Activated naive CD8-positive, alpha-beta T cell treated with anti-CD3 and anti-CD28 coated beads, Interleukin-2, amount 10 ng/mL, durations not matched to agents 7 days and 5 days (primary cell): ENCODE results near the gene CAPN15. TPM values are rescaled to one million over a fixed set of nuclear protein-coding genes. Genes with fewer than 3 reads are reported as not detected.

Experiments
- ATAC-seq: fragments of 150-1000 bp; cut with Tn5 transposase; one replicate; pipeline ENCODE4 v1.10.0; 2021; ENCODE audit warnings: low read depth, moderate library complexity
- POLR2A ChIA-PET: fragments of 350-600 bp; sonication (Branson Sonifier 250); formaldehyde crosslinking; loops from one replicate; lab custom pipeline; 2021; ENCODE audit warnings: antibody characterized with exemption; lab: Charles Lee
- DNase-seq: peaks from one replicate; pipeline ENCODE4 v3.0.0; 2021
- H3K27ac Mint-ChIP-seq: one replicate; pipeline ENCODE4 v1.8.0; 2022; ENCODE audit warnings: mild to moderate bottlenecking, mixed read lengths
- H3K27me3 Mint-ChIP-seq: one replicate; pipeline ENCODE4 v1.8.0; 2022; ENCODE audit warnings: mild to moderate bottlenecking, moderate library complexity, mixed read lengths
- H3K36me3 Mint-ChIP-seq: one replicate; pipeline ENCODE4 v1.8.0; 2021; ENCODE audit warnings: mild to moderate bottlenecking, mixed read lengths
- H3K4me1 Mint-ChIP-seq: one replicate; pipeline ENCODE4 v1.8.0; 2021; ENCODE audit warnings: mixed read lengths
- H3K4me3 Mint-ChIP-seq: one replicate; pipeline ENCODE4 v1.8.0; 2022; ENCODE audit warnings: mild to moderate bottlenecking, moderate library complexity, mixed read lengths
- H3K9me3 Mint-ChIP-seq: one replicate; pipeline ENCODE4 v1.8.0; 2021; ENCODE audit warnings: mixed read lengths
- total RNA-seq, 2 experiments: library from RNA; stranded (reverse); gene quantifications; one replicate each; pipeline ENCODE4 v1.2.3, GENCODE V29; 2021

CAPN15 gene
- total RNA-seq, 2 experiments from 2014 or later: 83.5 to 87.4 TPM

GRCh38 chr16:569445-570254 is 42.1 kb downstream of the CAPN15 start, which contains the start of gene PIGQ:
TSS of gene PIGQ (plus strand) at chr16:569968. CDS start at chr16:574075, 4,107 bp downstream.
- Mint-ChIP-seq H3K4me3 (peak within 1 kb of the TSS; percentile 89), H3K27ac (peak within 1 kb of the TSS; percentile 89), H3K27me3 (no peaks in the 10 kb centered on the region), H3K9me3 (no peaks in the 10 kb centered on the region), H3K36me3 (no peaks in the 10 kb centered on the region), H3K4me1 (peaks cover 24% of the 10 kb centered on the region)
- ATAC-seq (peak; percentile 72), DNase-seq (peak; percentile 83)
- POLR2A ChIA-PET: interaction anchor here (0.8 to 2.9 kb wide), 4 partner anchors 19 to 492 kb away, joined by 3 to 23 read pairs (median 5); partner anchors contain the start of genes CAPN15 and MPG

DNA sequence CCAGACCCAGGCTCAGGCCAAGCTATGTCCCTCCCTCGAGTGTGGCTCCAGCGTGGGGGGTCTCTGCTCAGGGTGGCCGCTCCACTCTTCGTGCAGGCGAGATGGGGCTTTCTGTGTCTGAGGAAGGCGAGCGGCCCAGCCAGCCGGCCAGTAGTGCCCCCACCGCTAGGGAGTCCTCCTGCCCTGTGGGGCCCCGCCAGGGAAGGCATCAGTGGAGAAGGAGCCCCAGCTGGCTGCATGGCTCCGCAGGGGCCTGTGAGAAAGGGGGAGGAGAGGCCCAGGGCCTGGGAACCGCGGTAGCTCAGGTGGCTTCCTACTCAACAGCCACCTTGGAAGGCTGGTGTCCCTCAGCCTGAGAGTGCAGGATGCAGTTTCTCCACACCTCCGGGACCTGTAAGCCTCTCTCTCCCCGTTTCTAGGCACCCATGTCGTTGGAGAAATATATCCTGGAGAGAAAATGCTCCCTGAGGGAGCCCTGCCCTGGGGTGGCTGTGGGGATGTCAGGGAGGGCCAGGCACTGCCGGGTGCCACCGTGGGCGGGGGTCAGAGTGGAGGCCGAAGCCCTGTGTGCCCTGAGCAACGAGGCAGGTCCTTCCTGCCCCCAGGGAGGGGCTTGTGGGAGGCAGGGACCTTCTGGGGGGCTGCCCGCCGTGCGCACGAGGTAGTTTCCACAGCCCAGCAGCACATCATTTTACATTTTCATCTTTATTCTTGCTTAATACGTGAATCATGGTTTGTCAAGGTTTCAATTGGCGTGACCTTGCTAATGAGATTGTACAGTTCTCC is 45.5 kb downstream of the CAPN15 start:
- Mint-ChIP-seq H3K9me3 (no peaks in the 10 kb centered on the region), H3K4me3 (no peak overlapping the region), H3K4me1 (peaks cover 19% of the 10 kb centered on the region), H3K27me3 (no peaks in the 10 kb centered on the region), H3K36me3 (no peaks in the 10 kb centered on the region), H3K27ac (no peak overlapping the region)
- no peak for ATAC-seq
- POLR2A ChIA-PET: interaction anchor here (1.2 to 1.4 kb wide), 2 partner anchors 72 to 117 kb away, joined by 3 read pairs; partner anchors contain the start of gene WDR24
- no peak for DNase-seq

- DNase-seq: no peak
- Mint-ChIP-seq H3K27ac (no peak overlapping the region), H3K4me3 (no peak overlapping the region), H3K36me3 (no peaks in the 10 kb centered on the region), H3K27me3 (no peaks in the 10 kb centered on the region), H3K9me3 (no peaks in the 10 kb centered on the region), H3K4me1 (peaks cover 17% of the 10 kb centered on the region)
- ATAC-seq: no peak
- POLR2A ChIA-PET: no interaction called here
These were observed 46.7 kb downstream of the CAPN15 start for GRCh38 chr16:574021-574760.

GRCh38 chr16:575354-576196 is 48.1 kb downstream of the CAPN15 start:
- H3K4me1 Mint-ChIP-seq: peaks cover 14% of the 10 kb centered on the region
- no peak overlapping the region for H3K27ac Mint-ChIP-seq
- no peak for ATAC-seq
- no peaks in the 10 kb centered on the region for H3K27me3 Mint-ChIP-seq
- H3K36me3 Mint-ChIP-seq: no peaks in the 10 kb centered on the region
- no peak for DNase-seq
- H3K9me3 Mint-ChIP-seq: no peaks in the 10 kb centered on the region
- POLR2A ChIA-PET: no interaction called here
- H3K4me3 Mint-ChIP-seq: no peak overlapping the region

DNA sequence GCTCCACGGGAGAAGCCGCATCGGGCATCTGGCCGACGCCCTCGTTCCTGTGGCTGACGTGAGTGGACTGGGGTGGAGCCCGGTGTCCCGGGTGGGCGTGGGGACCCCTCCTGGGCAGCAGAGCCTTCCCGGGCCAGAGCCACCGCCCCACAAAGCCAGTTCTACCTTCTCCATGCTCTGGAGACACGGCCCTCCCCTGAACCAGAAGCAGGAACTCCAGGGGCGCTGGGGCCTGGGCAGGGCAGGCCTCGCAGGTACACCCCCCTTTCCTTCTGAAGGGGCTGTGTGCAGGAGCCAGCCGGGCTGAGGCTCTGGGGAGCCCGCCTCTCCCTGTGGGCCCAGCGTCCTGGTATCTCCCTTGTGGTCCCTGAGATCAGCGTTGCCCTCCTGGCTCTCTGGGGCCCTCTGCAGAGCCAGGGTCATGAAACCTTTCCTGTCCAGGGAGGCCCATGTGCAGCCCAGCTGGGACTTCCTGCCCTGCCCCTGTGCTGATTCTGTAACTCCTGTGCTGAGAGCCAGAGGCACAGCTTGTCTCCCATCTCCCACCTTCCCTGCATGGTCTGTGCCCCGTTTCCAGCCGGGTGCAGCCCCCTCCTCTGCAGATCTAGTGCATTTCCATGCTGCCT is 48.8 kb downstream of the CAPN15 start:
- no peak overlapping the region for H3K4me3 Mint-ChIP-seq
- no peaks in the 10 kb centered on the region for H3K36me3 Mint-ChIP-seq
- no peak overlapping the region for H3K27ac Mint-ChIP-seq
- POLR2A ChIA-PET: no interaction called here
- no peaks in the 10 kb centered on the region for H3K9me3 Mint-ChIP-seq
- ATAC-seq (no peak), DNase-seq (no peak)
- peaks cover 9% of the 10 kb centered on the region for H3K4me1 Mint-ChIP-seq
- H3K27me3 Mint-ChIP-seq: no peaks in the 10 kb centered on the region

- DNase-seq (no peak), ATAC-seq (no peak)
- Mint-ChIP-seq H3K4me3 (no peak overlapping the region), H3K36me3 (no peaks in the 10 kb centered on the region), H3K9me3 (no peaks in the 10 kb centered on the region), H3K27me3 (no peaks in the 10 kb centered on the region), H3K27ac (no peak overlapping the region), H3K4me1 (peaks cover 4% of the 10 kb centered on the region)
- POLR2A ChIA-PET: no interaction called here
These were observed 49.3 kb downstream of the CAPN15 start for GRCh38 chr16:576823-577201.

GRCh38 chr16:577796-578195 is 50.3 kb downstream of the CAPN15 start:
- POLR2A ChIA-PET: no interaction called here

DNA sequence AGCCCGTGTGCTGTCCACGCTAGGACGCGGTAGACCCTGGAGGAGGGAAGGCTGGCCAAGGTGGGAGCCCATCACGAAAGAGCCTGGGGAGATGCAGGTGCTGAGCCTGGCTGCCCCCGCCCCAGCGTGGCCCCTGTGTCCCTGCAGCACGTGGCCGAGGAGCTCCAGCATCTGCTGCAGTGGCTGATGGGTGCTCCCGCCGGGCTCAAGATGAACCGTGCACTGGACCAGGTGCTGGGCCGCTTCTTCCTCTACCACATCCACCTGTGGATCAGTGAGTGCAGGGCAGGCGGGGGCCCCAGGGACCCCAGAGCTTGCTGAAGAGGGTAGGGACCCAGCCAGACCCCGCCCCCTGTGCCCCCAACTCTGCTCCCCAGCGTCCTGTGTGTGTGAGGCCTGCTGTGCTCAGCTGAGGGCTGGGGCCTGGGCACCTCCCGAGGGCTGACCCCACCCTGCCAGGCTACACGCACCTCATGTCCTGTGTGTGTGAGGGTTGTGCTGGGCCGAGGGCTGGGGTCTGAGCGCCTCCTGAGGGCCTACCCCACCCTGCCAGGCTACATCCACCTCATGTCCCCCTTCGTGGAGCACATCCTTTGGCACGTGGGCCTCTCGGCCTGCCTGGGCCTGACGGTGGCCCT is 50.8 kb downstream of the CAPN15 start:
- Mint-ChIP-seq H3K4me3 (no peak overlapping the region), H3K36me3 (no peaks in the 10 kb centered on the region), H3K9me3 (no peaks in the 10 kb centered on the region), H3K4me1 (peaks cover 3% of the 10 kb centered on the region), H3K27ac (no peak overlapping the region), H3K27me3 (no peaks in the 10 kb centered on the region)
- ATAC-seq (no peak), DNase-seq (no peak)
- POLR2A ChIA-PET: no interaction called here

More at GRCh38 chr16:577796-578195, 50.3 kb downstream of the CAPN15 start:
- Mint-ChIP-seq H3K27me3 (no peaks in the 10 kb centered on the region), H3K4me3 (no peak overlapping the region), H3K36me3 (no peaks in the 10 kb centered on the region), H3K9me3 (no peaks in the 10 kb centered on the region), H3K4me1 (peaks cover 3% of the 10 kb centered on the region), H3K27ac (no peak overlapping the region)
- ATAC-seq (no peak), DNase-seq (no peak)

GRCh38 chr16:578870-579405 is 51.4 kb downstream of the CAPN15 start:
- H3K4me1 Mint-ChIP-seq: peaks cover 3% of the 10 kb centered on the region
- peak; percentile 92 for ATAC-seq
- H3K36me3 Mint-ChIP-seq: no peaks in the 10 kb centered on the region
- no peak overlapping the region for H3K27ac Mint-ChIP-seq
- no peaks in the 10 kb centered on the region for H3K9me3 Mint-ChIP-seq
- H3K4me3 Mint-ChIP-seq: no peak overlapping the region
- no peaks in the 10 kb centered on the region for H3K27me3 Mint-ChIP-seq
- peak; percentile 82 for DNase-seq
- POLR2A ChIA-PET: no interaction called here

DNA sequence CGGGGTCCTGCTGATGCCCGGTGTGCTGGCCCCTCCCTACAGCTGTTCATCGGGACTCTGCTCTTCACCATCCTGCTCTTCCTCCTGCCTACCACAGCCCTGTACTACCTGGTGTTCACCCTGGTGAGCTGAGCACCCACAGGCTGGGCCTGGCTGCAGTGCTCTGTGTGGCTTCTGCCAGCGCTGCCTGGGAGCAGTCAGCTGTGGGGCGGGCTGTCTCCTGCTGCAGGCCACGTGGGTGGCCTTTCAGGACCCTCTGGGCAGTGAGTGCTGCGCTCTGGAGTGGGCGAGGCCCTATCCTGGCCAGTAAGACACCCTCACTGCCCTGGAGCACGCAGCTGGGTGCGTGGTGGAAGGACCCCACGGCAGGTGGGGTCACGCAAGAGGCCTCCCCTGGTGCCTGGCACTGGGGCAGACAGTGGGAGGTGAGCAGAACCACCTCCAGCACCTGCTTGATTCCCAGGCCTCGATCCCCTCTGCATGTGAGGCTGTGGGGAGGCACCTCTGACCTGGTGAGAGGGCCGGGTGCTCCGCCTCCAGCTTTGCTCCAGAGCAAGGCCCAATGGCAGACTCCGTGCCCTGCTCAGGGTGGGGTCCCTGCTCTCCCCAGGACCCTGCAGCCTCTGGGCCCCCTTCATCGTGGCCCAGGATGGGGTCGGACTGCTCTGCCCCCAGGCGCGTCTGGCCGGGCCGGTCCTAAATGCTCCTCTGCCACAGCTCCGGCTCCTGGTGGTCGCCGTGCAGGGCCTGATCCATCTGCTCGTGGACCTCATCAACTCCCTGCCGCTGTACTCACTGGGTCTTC is 52.8 kb downstream of the CAPN15 start:
- no peak for DNase-seq
- Mint-ChIP-seq H3K27me3 (no peaks in the 10 kb centered on the region), H3K27ac (no peak overlapping the region), H3K9me3 (no peaks in the 10 kb centered on the region), H3K36me3 (no peaks in the 10 kb centered on the region), H3K4me3 (no peak overlapping the region), H3K4me1 (peaks cover 3% of the 10 kb centered on the region)
- POLR2A ChIA-PET: interaction anchor here (1.1 to 1.2 kb wide), 2 partner anchors 8 to 14 kb away, joined by 3 read pairs; partner anchors contain the start of gene NHLRC4
- no peak for ATAC-seq

DNA sequence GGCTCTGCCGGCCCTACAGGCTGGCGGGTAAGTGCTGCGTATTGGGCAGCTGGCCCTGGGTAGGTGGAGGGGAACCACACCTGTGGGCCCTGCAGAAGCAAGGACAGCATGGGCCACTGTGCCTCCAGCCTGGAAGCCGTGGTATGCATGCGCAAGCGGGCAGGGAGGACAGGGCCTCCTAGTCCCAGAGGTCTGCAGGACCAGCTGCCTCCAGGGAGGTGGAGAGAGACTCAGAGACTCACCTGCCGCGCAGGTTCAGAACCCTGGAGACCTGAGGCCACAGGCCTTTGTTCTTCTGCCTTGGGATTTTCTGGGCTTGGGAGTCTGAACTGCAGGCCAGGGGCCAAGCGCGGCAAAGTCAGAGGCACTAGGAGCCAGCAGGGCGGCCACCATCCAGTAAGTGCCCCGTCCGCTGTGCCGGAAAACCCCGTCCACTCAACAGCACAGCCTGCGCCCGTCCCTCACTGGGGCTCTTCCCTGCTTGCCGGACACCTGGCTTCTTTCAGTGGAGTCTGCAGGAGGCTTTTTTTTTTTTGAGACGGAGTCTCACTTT is 53.5 kb downstream of the CAPN15 start:
- Mint-ChIP-seq H3K27me3 (no peaks in the 10 kb centered on the region), H3K4me3 (no peak overlapping the region), H3K4me1 (peaks cover 3% of the 10 kb centered on the region), H3K27ac (no peak overlapping the region), H3K36me3 (no peaks in the 10 kb centered on the region), H3K9me3 (no peaks in the 10 kb centered on the region)
- POLR2A ChIA-PET: interaction anchor here (0.7 kb wide), 1 partner anchor 162 kb away, joined by 7 read pairs; no protein-coding TSS in a partner anchor
- DNase-seq (no peak), ATAC-seq (no peak)
